Smooth muscle cell (in vitro differentiated cells): ENCODE results near the gene ITGB5. TPM values are rescaled to one million over a fixed set of nuclear protein-coding genes. Genes with fewer than 3 reads are reported as not detected.

Source experiments
- DNase-seq: peaks from one replicate; lab custom pipeline; 2025; ENCODE audit not compliant: unreplicated experiment; lab: John Stamatoyannopoulos, UW
- H2AFZ ChIP-seq: fragments of 200-600 bp; sonication (generic); 2 replicates; pipeline ENCODE4 v1.6.0; 2016; ENCODE audit warnings: antibody characterized with exemption, low read depth, mild to moderate bottlenecking
- H3F3A ChIP-seq: fragments of 200-600 bp; sonication (generic); 2 replicates; pipeline ENCODE4 v1.6.0; 2017; ENCODE audit warnings: antibody characterized with exemption, low read depth
- H3K27ac ChIP-seq: fragments of 200-600 bp; sonication (generic); 2 replicates; pipeline ENCODE4 v1.5.1; 2016; ENCODE audit warnings: low read depth, mild to moderate bottlenecking
- H3K27me3 ChIP-seq: fragments of 200-600 bp; sonication (generic); 2 replicates; pipeline ENCODE4 v1.6.1; 2016; ENCODE audit warnings: low read depth, mild to moderate bottlenecking
- H3K36me3 ChIP-seq: fragments of 200-600 bp; sonication (generic); 2 replicates; pipeline ENCODE4 v1.5.1; 2016; ENCODE audit warnings: low read depth
- H3K4me1 ChIP-seq: fragments of 200-600 bp; sonication (generic); 2 replicates; pipeline ENCODE4 v1.5.1; 2016; ENCODE audit warnings: low read depth
- H3K4me2 ChIP-seq: fragments of 200-600 bp; sonication (generic); 2 replicates; pipeline ENCODE4 v1.6.0; 2016; ENCODE audit warnings: mild to moderate bottlenecking
- H3K4me3 ChIP-seq: fragments of 200-600 bp; sonication (generic); 2 replicates; pipeline ENCODE4 v1.5.1; 2016; ENCODE audit warnings: mild to moderate bottlenecking
- H3K79me2 ChIP-seq: fragments of 200-600 bp; sonication (generic); 2 replicates; pipeline ENCODE4 v1.6.0; 2016; ENCODE audit warnings: low read depth, mild to moderate bottlenecking
- H3K9ac ChIP-seq: fragments of 200-600 bp; sonication (generic); 2 replicates; pipeline ENCODE4 v1.6.0; 2016; ENCODE audit warnings: low read depth
- H3K9me3 ChIP-seq: fragments of 200-600 bp; sonication (generic); replicated peaks from 2 replicates; pipeline ENCODE4 v1.5.1; 2016; ENCODE audit warnings: low read depth
- H4K20me1 ChIP-seq: fragments of 200-600 bp; sonication (generic); 2 replicates; pipeline ENCODE4 v1.6.0; 2016; ENCODE audit warnings: low read depth
- CTCF ChIP-seq: fragments of 200-600 bp; sonication (generic); IDR thresholded peaks from 2 replicates; pipeline ENCODE4 v1.5.1; 2017; ENCODE audit warnings: borderline replicate concordance, mild to moderate bottlenecking, antibody characterized with exemption; ENCODE audit not compliant: insufficient read depth, poor library complexity, severe bottlenecking
- WGBS: methylation state at CpG from one replicate; pipeline ENCODE4 v1.1.7; 2016; ENCODE audit warnings: low lambda C conversion rate; 5-methylcytosine and 5-hydroxymethylcytosine counted together
- polyA plus RNA-seq: library from polyadenylated mRNA; unstranded; fragments of >200 nt; fragmentation: Nextera tagmentation; extraction: Ambion mirVana; gene quantifications from 2 replicates; pipeline ENCODE4 v1.2.1, GENCODE V29; 2016
- total RNA-seq: library from RNA; depleted of rRNA; stranded (reverse); fragments of >200 nt; gene quantifications from 2 replicates; pipeline ENCODE4 v1.2.3, GENCODE V29; 2014

Gene ITGB5
- total and polyA plus RNA-seq, 2 experiments from 2014 or later = 343 to 403 TPM

- Histone ChIP-seq H3F3A (peaks cover 18% of the 10 kb centered on the region), H3K4me1 (peaks cover 39% of the 10 kb centered on the region), H3K9me3 (no peaks in the 10 kb centered on the region), H3K27ac (peak overlapping the region; percentile 76), H3K4me2 (peak overlapping the region; percentile 97), H3K9ac (peak overlapping the region; percentile 81), H3K79me2 (peaks cover 46% of the 10 kb centered on the region), H3K36me3 (no peaks in the 10 kb centered on the region), H3K27me3 (no peaks in the 10 kb centered on the region), H3K4me3 (peak overlapping the region; percentile 87), H4K20me1 (no peaks in the 10 kb centered on the region), H2AFZ (peak overlapping the region; percentile 37)
- peak; percentile 25 for DNase-seq
- TF ChIP-seq CTCF = no peak
- under 1% methylated on average over 41 of the region's 87 CpGs for whole genome bisulfite sequencing
Measured at GRCh38 chr3:124886168-124887056, 753 bp downstream of the ITGB5 start.

DNA sequence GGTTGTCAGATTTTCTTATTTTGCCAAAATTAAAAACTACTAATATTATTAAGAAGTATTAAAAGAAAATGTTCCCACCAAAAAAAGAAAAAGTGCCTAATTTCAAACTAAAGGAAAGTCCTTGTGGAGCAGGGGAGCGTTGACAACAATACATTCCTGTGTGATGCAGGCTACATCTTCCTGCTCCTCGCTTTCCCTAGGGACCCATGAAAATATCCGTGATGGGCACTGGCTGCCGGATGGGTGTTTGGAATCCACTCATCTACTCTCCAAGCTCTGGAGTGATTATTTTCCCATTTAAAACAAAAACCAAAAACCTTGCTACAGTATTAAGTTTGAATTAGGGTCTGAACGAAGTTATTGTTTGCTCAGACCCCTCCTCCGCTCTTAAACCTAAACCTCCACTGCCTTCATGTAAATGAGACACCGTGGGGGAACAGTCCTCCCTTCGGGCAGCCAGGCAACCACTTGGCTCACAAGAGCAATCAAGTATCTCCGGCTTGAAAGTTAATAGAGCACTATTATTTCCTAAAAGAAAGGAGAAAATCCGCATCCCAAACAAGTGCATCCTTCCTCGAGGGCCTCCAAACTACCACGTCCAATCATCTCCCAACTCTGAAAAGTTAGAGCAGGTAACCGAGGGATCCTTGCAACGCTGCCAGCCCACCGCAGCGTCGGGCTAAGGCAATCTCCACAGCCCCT lies 1.5 kb downstream of the ITGB5 start:
- Histone ChIP-seq H4K20me1 (no peaks in the 10 kb centered on the region), H3K4me3 (peak overlapping the region; percentile 87), H3K4me2 (peak overlapping the region; percentile 97), H3F3A (peaks cover 18% of the 10 kb centered on the region), H3K79me2 (peaks cover 54% of the 10 kb centered on the region), H2AFZ (no peak overlapping the region), H3K27ac (peak overlapping the region; percentile 76), H3K36me3 (no peaks in the 10 kb centered on the region), H3K4me1 (peaks cover 39% of the 10 kb centered on the region), H3K9ac (peak overlapping the region; percentile 81), H3K27me3 (no peaks in the 10 kb centered on the region), H3K9me3 (no peaks in the 10 kb centered on the region)
- WGBS = 6% methylated on average over 17 of the region's 17 CpGs
- no peak for DNase-seq
- TF ChIP-seq CTCF = no peak

DNA sequence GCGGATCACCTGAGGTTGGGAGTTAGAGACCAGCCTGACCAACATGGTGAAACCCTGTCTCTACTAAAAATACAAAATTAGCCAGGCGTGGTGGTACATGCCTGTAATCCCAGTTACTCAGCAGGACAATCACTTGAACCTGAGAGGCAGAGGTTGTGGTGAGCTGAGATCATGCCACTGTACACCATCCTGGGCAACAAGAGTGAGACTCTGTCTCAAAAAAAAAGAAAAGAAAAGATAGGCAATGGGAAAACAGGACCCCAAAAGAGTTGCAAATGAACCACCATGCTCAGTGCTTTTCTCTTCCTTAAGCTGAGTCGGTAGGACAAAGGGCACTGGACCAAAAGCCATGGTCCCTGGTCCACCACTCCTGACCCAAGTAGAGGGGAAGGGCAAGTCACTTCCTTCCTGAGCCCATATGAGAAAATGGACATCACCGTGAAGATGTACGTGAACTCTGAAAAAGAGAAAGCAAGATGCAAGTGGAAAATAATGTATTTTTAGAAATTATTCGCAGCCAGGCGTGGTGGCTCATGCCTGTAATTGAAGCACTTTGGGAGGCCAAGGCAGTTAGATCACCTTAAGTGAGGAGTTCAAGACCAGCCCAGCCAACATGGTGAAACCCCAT lies 2.6 kb downstream of the ITGB5 start:
- Histone ChIP-seq H3K27ac (peak overlapping the region; percentile 76), H3K4me3 (peak overlapping the region; percentile 87), H3K27me3 (no peaks in the 10 kb centered on the region), H3F3A (peaks cover 25% of the 10 kb centered on the region), H3K9ac (peak overlapping the region; percentile 12), H2AFZ (no peak overlapping the region), H4K20me1 (no peaks in the 10 kb centered on the region), H3K36me3 (no peaks in the 10 kb centered on the region), H3K4me1 (peaks cover 46% of the 10 kb centered on the region), H3K4me2 (peak overlapping the region; percentile 97), H3K9me3 (no peaks in the 10 kb centered on the region), H3K79me2 (peaks cover 64% of the 10 kb centered on the region)
- no peak for DNase-seq
- no peak for TF ChIP-seq CTCF
- 90% methylated on average over 7 of the region's 7 CpGs for WGBS
